GM12892 (cell line): ENCODE data around the gene GAL3ST3.

Experiments used
- POLR2A ChIP-seq: IDR thresholded peaks from 2 replicates; pipeline ENCODE4 v1.6.1; 2011; ENCODE audit warnings: low read depth, low read length, control low read depth
- POLR2AphosphoS5 ChIP-seq: IDR thresholded peaks from 2 replicates; pipeline ENCODE4 v1.6.1; 2011; ENCODE audit warnings: low read depth, low read length, control low read depth

GRCh38 chr11:66090288-66090687 lies 41.3 kb upstream of the GAL3ST3 start:
- TF ChIP-seq POLR2A (no peak), POLR2AphosphoS5 (no peak)
